SH-SY5Y (cell line): Measurements from ENCODE around the gene CD300C.

ENCODE experiments used
- GATA2 ChIP-seq: IDR thresholded peaks from 2 replicates; pipeline ENCODE4 v1.6.1; 2011; ENCODE audit warnings: mild to moderate bottlenecking, low read depth, low read length
- GATA3 ChIP-seq: IDR thresholded peaks from 2 replicates; pipeline ENCODE4 v1.6.1; 2011; ENCODE audit warnings: low read depth, mild to moderate bottlenecking, low read length, moderate library complexity

Gene CD300C

DNA sequence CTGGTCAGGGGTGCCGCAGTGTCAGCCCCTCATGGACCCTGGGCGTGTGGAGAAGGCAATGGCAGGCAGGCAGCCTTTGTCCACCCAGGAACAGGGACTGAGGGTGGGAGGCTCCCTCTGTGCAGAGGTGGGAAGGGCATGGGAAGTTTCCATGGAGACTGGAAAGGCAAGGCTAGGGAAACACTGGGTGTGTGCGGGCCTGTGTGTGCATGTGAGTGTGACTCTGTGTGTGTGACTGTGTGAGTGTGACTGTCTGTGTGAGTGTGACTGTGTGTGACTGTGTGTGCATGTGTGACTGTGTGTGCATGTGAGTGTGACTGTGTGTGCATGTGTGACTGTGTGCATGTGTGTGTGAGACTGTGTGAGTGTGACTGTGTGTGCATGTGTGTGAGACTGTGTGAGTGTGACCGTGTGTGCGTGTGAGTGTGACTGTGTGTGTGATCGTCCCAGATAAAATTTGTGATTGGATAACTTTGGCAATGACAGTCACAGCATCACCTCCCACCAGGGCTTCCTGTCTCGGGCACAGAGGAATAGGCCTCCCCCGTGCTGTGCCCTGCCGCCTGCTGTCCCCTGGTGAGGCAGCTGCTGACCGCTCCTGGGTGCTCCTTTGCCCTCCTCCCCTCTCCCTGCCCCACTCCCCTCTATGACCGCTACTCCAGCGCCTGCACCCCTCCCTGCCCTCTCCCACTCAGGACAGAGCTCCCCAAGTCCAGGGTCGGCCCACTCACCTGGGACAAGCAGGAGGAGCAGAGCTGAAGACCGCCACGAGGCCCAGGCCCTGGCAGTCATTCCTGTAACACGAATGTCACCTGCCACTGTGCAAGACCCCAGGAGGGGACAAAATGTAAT is 698 bp downstream of the CD300C start:
- no peak for TF ChIP-seq GATA2
- no peak for TF ChIP-seq GATA3

GRCh38 chr17:74543891-74544760 is 1.8 kb downstream of the CD300C start:
- TF ChIP-seq GATA3, result no peak
- TF ChIP-seq GATA2, result no peak

- TF ChIP-seq GATA3 (no peak), GATA2 (no peak)
Observed at GRCh38 chr17:74543406-74543805, 2.5 kb downstream of the CD300C start.

- TF ChIP-seq GATA3 (no peak), GATA2 (no peak)
Observed at GRCh38 chr17:74542727-74543383, 3.1 kb downstream of the CD300C start.

GRCh38 chr17:74542166-74542565 is 3.7 kb downstream of the CD300C start:
- TF ChIP-seq GATA2 (no peak), GATA3 (no peak)

DNA sequence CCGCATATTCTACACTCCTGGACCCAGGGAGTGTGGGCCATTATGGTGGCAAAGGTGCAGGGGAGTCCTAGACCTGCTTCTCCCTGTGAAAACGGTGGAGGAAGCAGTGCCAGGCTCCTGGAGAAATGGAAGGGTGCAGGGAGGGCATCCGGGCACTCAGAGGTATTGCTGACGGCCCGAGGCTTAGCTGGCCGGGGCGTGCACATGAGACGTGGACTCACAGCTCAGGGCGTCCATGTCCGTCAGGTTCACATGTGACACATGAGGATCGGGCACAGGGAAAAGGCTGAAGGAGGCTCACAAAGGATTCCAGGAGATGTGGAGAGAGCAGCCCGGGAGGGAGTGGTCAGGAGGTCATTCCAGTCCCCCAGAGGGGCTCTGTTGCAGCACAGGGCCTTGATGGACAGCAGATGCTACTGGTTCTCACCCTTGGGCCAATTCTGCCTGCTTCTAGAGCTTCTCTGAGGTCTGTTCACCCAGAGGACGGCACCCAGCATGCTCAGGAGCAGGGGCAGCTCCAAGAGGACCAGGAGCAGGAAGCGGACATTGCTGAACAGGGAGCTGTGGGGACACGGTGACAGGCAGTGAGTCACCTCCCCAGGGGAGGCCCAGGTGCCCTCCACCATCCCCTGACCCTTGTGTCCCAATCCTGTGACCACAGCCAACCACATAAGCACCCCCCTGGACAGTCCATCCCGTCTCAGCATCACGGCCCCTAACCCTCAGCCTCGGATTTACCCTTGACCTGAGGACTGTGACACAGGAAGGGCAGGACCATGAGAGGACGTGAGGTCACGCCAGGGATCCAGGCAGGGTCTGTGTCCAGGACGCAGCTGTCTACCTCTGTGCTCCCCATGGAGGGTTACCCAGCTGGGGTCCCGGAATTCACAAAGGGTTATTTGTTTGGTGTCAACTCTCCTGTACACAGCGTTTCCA is 4.5 kb downstream of the CD300C start:
- no peak for TF ChIP-seq GATA3
- no peak for TF ChIP-seq GATA2

DNA sequence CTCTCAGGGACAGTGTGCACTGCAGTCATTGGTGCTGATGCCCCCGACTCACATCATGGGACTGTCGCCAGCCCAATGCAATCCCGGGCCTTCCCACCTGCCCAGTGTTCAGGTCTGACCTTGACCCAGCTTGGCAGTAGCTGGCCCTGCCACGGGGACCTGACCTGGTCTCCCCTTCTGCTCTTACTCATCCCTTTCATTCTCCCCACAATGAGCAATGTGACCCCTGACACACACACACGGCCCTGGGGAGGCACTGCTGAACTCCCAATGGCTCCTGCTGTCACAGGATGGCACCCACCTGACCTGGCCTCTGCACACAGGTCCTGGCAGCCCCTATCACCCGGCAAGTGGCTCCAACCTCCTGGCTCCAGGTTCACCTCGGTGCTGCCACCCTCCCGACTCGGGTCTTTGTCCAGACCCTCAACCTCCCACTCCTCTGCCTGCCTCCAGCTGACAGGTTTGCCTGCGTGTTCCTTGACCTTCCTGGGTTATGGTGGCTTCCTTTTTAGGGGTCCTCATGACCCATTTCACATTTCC is 6.6 kb downstream of the CD300C start:
- TF ChIP-seq GATA2, result no peak

DNA sequence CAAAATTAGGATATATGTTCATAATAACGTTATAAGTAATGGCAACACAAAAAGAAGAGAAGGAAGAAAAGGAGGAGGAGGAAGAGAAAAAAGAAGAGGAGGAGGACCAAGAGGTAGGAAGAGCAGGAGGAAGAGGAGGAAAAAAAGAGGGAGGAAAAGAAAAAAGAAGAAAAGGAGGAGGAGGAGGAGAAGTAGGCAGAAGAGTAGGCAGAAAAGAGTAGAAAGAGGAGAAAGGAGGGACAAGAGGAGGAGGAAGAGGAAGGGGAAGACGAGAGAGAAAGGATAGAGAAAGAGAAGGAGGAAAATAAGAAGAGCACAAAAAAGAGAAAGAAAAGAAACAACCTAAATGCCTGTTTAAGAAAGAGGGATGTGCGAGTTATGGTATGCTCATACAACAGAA is 9.0 kb downstream of the CD300C start:
- TF ChIP-seq GATA2, result no peak
- no peak for TF ChIP-seq GATA3

- TF ChIP-seq GATA3, result no peak
Observed at GRCh38 chr17:74532115-74532514, 13.8 kb downstream of the CD300C start.

DNA sequence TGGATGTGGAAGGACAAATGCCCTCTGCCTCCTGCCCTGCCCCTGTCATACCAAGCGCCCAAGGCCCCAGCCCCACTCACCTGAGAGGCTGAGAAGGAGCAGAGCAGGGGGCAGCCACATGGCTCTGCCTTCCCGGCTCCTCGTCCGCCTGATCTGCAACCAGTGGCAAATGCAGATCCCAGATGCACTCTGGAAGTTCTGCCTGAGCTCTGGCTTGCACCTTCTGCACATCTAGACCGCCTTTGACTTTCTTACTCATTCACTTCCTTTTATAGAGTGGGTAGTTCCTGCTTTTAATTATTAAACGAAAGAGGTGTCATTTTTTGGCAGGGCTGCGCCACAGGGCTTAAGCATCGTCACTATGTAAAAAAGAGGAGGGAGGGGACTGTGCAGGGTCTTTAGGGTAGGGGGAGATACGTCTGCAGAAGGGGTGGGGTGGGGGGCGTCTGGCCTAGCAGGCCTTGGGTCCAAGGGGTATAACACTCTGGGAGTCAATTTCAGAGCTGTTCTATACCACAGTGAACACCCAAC is 14.6 kb downstream of the CD300C start, which contains the start of gene CD300LB:
Gene CD300LB, minus strand, starts transcription at position 245 of the 531 bp plus-strand sequence. Its CDS starts 125 bp downstream, at position 120.
- TF ChIP-seq GATA2, result no peak
- no peak for TF ChIP-seq GATA3

DNA sequence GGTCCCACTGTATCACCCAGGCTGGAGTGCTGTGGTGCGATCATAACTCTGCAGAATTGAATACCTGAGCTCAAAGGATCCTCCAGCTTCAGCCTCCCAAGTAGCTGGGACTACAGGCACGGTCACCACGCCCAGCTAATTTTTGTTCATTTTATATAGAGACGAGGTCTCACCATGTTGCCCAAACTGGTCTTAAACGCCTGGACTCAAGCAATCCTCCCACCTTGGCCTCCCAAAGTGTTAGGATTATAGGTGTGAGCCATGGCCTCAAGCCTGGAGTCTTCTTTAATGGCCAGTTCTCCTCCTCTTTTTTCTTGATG is 15.1 kb downstream of the CD300C start:
- TF ChIP-seq GATA3 (no peak), GATA2 (no peak)

DNA sequence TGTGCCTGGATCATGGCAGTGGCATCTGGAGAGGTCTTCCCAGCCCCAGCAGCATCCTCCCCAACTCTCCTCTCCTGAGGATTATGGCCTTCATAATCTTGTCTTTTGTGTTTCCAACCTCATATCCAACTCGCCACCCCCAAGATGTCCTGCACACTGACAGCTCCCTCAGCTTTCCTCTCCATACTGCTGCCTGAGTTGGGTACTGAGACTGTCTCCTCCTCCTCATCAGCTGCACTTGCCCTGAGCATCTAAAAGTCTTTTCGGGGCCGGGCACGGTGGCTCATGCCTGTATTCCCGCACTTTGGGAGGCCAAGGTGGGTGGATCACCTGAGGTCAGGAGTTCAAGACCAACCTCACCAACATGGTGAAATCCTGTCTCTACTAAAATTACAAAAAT is 16.7 kb downstream of the CD300C start:
- TF ChIP-seq GATA3 (no peak), GATA2 (no peak)
